OCI-LY1 (cell line): ENCODE data around the gene KRT78.

Experiments used
- H2AFZ ChIP-seq: fragments of 200-600 bp; sonication (generic), shearing (Covaris generic); 2 replicates; pipeline ENCODE4 v1.6.0; 2014; ENCODE audit warnings: antibody characterized with exemption, mild to moderate bottlenecking, low read length
- H3F3A ChIP-seq: fragments of 200-600 bp; sonication (generic), shearing (Covaris generic); 2 replicates; pipeline ENCODE4 v1.6.0; 2014; ENCODE audit warnings: mild to moderate bottlenecking, antibody characterized with exemption, low read length, moderate library complexity; ENCODE audit not compliant: insufficient read depth
- H3K27ac ChIP-seq: fragments of 200-600 bp; sonication (generic); 2 replicates; pipeline ENCODE4 v1.5.1; 2014; ENCODE audit warnings: low read length, mixed run types, mild to moderate bottlenecking, low read depth; ENCODE audit not compliant: poor library complexity, severe bottlenecking
- H3K27me3 ChIP-seq: fragments of 200-600 bp; sonication (generic); 2 replicates; pipeline ENCODE4 v1.6.0; 2014; ENCODE audit warnings: antibody characterized with exemption, mild to moderate bottlenecking, low read length, moderate library complexity; ENCODE audit not compliant: insufficient read depth
- H3K36me3 ChIP-seq: fragments of 200-600 bp; sonication (generic); 2 replicates; pipeline ENCODE4 v1.6.1; 2014; ENCODE audit warnings: mild to moderate bottlenecking, antibody characterized with exemption, low read length, moderate library complexity, mixed read lengths; ENCODE audit not compliant: insufficient read depth
- H3K4me1 ChIP-seq: fragments of 200-600 bp; sonication (generic); 2 replicates; pipeline ENCODE4 v1.5.1; 2014; ENCODE audit warnings: mild to moderate bottlenecking, low read length, moderate library complexity; ENCODE audit not compliant: insufficient read depth, severe bottlenecking
- H3K4me2 ChIP-seq: fragments of 200-600 bp; sonication (generic), shearing (Covaris generic); 2 replicates; pipeline ENCODE4 v1.6.1; 2014; ENCODE audit warnings: low read length
- H3K4me3 ChIP-seq: fragments of 200-600 bp; sonication (generic); 2 replicates; pipeline ENCODE4 v1.5.1; 2014; ENCODE audit warnings: low read length, low read depth, mild to moderate bottlenecking, mixed read lengths; ENCODE audit not compliant: poor library complexity, severe bottlenecking
- H3K79me2 ChIP-seq: fragments of 200-600 bp; shearing (Covaris generic); 2 replicates; pipeline ENCODE4 v1.6.1; 2016; ENCODE audit warnings: mixed run types, low read length, mixed read lengths; ENCODE audit not compliant: insufficient read depth
- H3K9ac ChIP-seq: fragments of 200-600 bp; sonication (generic), shearing (Covaris generic); 2 replicates; pipeline ENCODE4 v1.6.1; 2014; ENCODE audit warnings: mild to moderate bottlenecking, low read length, mixed read lengths
- H3K9me2 ChIP-seq: fragments of 200-600 bp; sonication (generic), shearing (Covaris generic); 2 replicates; pipeline ENCODE4 v1.6.1; 2014; ENCODE audit warnings: low read depth, mild to moderate bottlenecking, low read length, mixed read lengths
- H3K9me3 ChIP-seq: fragments of 200-600 bp; shearing (Covaris generic); 2 replicates; pipeline ENCODE4 v1.6.1; 2014; ENCODE audit warnings: low read length, mixed read lengths
- H4K20me1 ChIP-seq: fragments of 200-600 bp; sonication (generic), shearing (Covaris generic); 2 replicates; pipeline ENCODE4 v1.6.0; 2016; ENCODE audit warnings: mild to moderate bottlenecking, low read length; ENCODE audit not compliant: insufficient read depth
- CTCF ChIP-seq: fragments of 200-600 bp; sonication (generic), shearing (Covaris generic); IDR thresholded peaks from 2 replicates; pipeline ENCODE4 v1.5.1; 2017; ENCODE audit warnings: mild to moderate bottlenecking, antibody characterized with exemption, low read length, moderate library complexity, mixed read lengths
- EZH2 ChIP-seq: fragments of 200-600 bp; sonication (generic), shearing (Covaris generic); IDR thresholded peaks from 2 replicates; pipeline ENCODE4 v1.8.0; 2017; ENCODE audit warnings: borderline replicate concordance, mixed run types, mild to moderate bottlenecking, antibody characterized with exemption, low read length, moderate library complexity, mixed read lengths

The KRT78 gene

GRCh38 chr12:52828156-52828555 lies 20.6 kb downstream of the KRT78 start:
- TF ChIP-seq EZH2, result no peak
- TF ChIP-seq CTCF, result no peak
- 0 out of 2 replicates have a peak, but pooled peaks cover 4% of the 10 kb centered on the region for H3K27me3 ChIP-seq
- no peaks in the 10 kb centered on the region for H3K79me2 ChIP-seq
- no peak overlapping the region for H3K27ac ChIP-seq
- no peak overlapping the region for H3K9ac ChIP-seq
- no peak overlapping the region for H2AFZ ChIP-seq
- no peaks in the 10 kb centered on the region for H3K9me3 ChIP-seq
- no peak overlapping the region for H3K4me2 ChIP-seq
- H3F3A ChIP-seq, result no peaks in the 10 kb centered on the region
- H3K4me1 ChIP-seq, result no peaks in the 10 kb centered on the region
- H3K36me3 ChIP-seq, result no peaks in the 10 kb centered on the region
- no peak overlapping the region for H3K4me3 ChIP-seq
- no peaks in the 10 kb centered on the region for H3K9me2 ChIP-seq
- H4K20me1 ChIP-seq, result no peaks in the 10 kb centered on the region

GRCh38 chr12:52827499-52828090 lies 21.2 kb downstream of the KRT78 start:
- no peaks in the 10 kb centered on the region for H3K9me3 ChIP-seq
- H3K9me2 ChIP-seq, result no peaks in the 10 kb centered on the region
- no peaks in the 10 kb centered on the region for H3K4me1 ChIP-seq
- no peak overlapping the region for H3K4me3 ChIP-seq
- H3K36me3 ChIP-seq, result no peaks in the 10 kb centered on the region
- H3K27me3 ChIP-seq, result 0 out of 2 replicates have a peak, but pooled peaks cover 4% of the 10 kb centered on the region
- no peak overlapping the region for H3K9ac ChIP-seq
- H3K79me2 ChIP-seq, result no peaks in the 10 kb centered on the region
- no peaks in the 10 kb centered on the region for H4K20me1 ChIP-seq
- no peaks in the 10 kb centered on the region for H3F3A ChIP-seq
- TF ChIP-seq EZH2 (no peak), CTCF (no peak)
- no peak overlapping the region for H3K27ac ChIP-seq
- H2AFZ ChIP-seq, result no peak overlapping the region
- H3K4me2 ChIP-seq, result no peak overlapping the region

- Histone ChIP-seq H3K27ac (no peak overlapping the region), H3K36me3 (no peaks in the 10 kb centered on the region), H4K20me1 (no peaks in the 10 kb centered on the region), H3K4me2 (no peak overlapping the region), H3K27me3 (0 out of 2 replicates have a peak, but pooled peaks cover 4% of the 10 kb centered on the region), H3K79me2 (no peaks in the 10 kb centered on the region), H3K9ac (no peak overlapping the region), H3K9me3 (no peaks in the 10 kb centered on the region), H2AFZ (no peak overlapping the region), H3K4me3 (no peak overlapping the region), H3K9me2 (no peaks in the 10 kb centered on the region), H3K4me1 (no peaks in the 10 kb centered on the region), H3F3A (no peaks in the 10 kb centered on the region)
- TF ChIP-seq EZH2, result no peak
- no peak for TF ChIP-seq CTCF
Observed at GRCh38 chr12:52826611-52827498, 21.9 kb downstream of the KRT78 start.
